Brain microvascular endothelial cell (primary cell): ENCODE data around the gene UBE2R2.
A peak's percentile ranks its signal among the peaks of the same experiment; 100 is the strongest.
"Not testable (repeated sequence)": the region's sequence is repeated elsewhere in the genome, so short reads cannot be mapped to it uniquely, and the experiment has no call there.

Source experiments
- DNase-seq: peaks from one replicate; pipeline ENCODE4 v3.0.0-alpha.2; 2020
- H3K27ac ChIP-seq: fragments of 250-450 bp; sonication (Bioruptor Pico); 2 replicates; pipeline ENCODE4 v1.5.1; 2020; ENCODE audit warnings: mild to moderate bottlenecking, moderate library complexity
- H3K27me3 ChIP-seq: fragments of 250-450 bp; sonication (Bioruptor Pico); replicated peaks from 2 replicates; pipeline ENCODE4 v1.5.1; 2020; ENCODE audit warnings: mild to moderate bottlenecking
- H3K36me3 ChIP-seq: fragments of 250-450 bp; sonication (Bioruptor Pico); replicated peaks from 2 replicates; pipeline ENCODE4 v1.5.1; 2020; ENCODE audit warnings: mild to moderate bottlenecking
- H3K4me3 ChIP-seq: 2 replicates; pipeline ENCODE4 v1.5.1; 2011; ENCODE audit warnings: low read depth, mild to moderate bottlenecking, control low read depth, low read length, moderate library complexity
- CTCF ChIP-seq: IDR thresholded peaks from 2 replicates; pipeline ENCODE4 v1.5.1; 2011; ENCODE audit warnings: low read depth, mild to moderate bottlenecking, moderate library complexity, low read length, control low read depth, inconsistent platforms; ENCODE audit errors: missing control alignments
- in situ Hi-C: cut with HindIII; loops from 2 replicates; pipeline ENCODE4 v1.10.0; 2017; ENCODE audit warnings: low sequenced_read_pairs, low pct_ligation_motif_present

The UBE2R2 gene

GRCh38 chr9:33816327-33817252 is at the start of gene UBE2R2:
Gene UBE2R2, plus strand, starts transcription at chr9:33817160. Its CDS starts 598 bp downstream, at chr9:33817758.
- H3K36me3 ChIP-seq, result no peaks in the 10 kb centered on the region
- H3K27ac ChIP-seq, result peak within 1 kb of the TSS; percentile 97
- TF ChIP-seq CTCF, result no peak
- peak; percentile 83 for DNase-seq
- in situ Hi-C loops, result no loop called here
- H3K4me3 ChIP-seq, result peak within 1 kb of the TSS; percentile 89
- no peaks in the 10 kb centered on the region for H3K27me3 ChIP-seq

- H3K27me3 ChIP-seq, H3K36me3 ChIP-seq, H3K27ac ChIP-seq, H3K4me3 ChIP-seq, in situ Hi-C loops, DNase-seq: not testable (repeated sequence)
Observed at GRCh38 chr9:33770156-33770880, 46.6 kb upstream of the UBE2R2 start.

GRCh38 chr9:33773135-33773534 is 43.8 kb upstream of the UBE2R2 start:
- DNase-seq, H3K36me3 ChIP-seq, H3K27ac ChIP-seq, H3K27me3 ChIP-seq, H3K4me3 ChIP-seq, in situ Hi-C loops: not testable (repeated sequence)

- H3K4me3 ChIP-seq, DNase-seq, H3K36me3 ChIP-seq, H3K27ac ChIP-seq, H3K27me3 ChIP-seq, in situ Hi-C loops: not testable (repeated sequence)
Observed at GRCh38 chr9:33774074-33774659, 42.8 kb upstream of the UBE2R2 start.

- in situ Hi-C loops, result no loop called here
- no peak for TF ChIP-seq CTCF
- DNase-seq, result no peak
- Histone ChIP-seq H3K27ac (no peak overlapping the region), H3K4me3 (no peak overlapping the region), H3K27me3 (no peaks in the 10 kb centered on the region), H3K36me3 (no peaks in the 10 kb centered on the region)
Observed at GRCh38 chr9:33776578-33776977, 40.4 kb upstream of the UBE2R2 start.

GRCh38 chr9:33778700-33779351 is 38.1 kb upstream of the UBE2R2 start:
- Histone ChIP-seq H3K4me3 (no peak overlapping the region), H3K27ac (no peak overlapping the region), H3K36me3 (no peaks in the 10 kb centered on the region), H3K27me3 (no peaks in the 10 kb centered on the region)
- peak; percentile 86 for TF ChIP-seq CTCF
- peak; percentile 62 for DNase-seq
- in situ Hi-C loops, result no loop called here

- no peaks in the 10 kb centered on the region for H3K27me3 ChIP-seq
- no peak for DNase-seq
- in situ Hi-C loops, result no loop called here
- no peak overlapping the region for H3K4me3 ChIP-seq
- no peaks in the 10 kb centered on the region for H3K36me3 ChIP-seq
- H3K27ac ChIP-seq, result no peak overlapping the region
- TF ChIP-seq CTCF, result no peak
Observed at GRCh38 chr9:33780276-33780675, 36.7 kb upstream of the UBE2R2 start.
